SU-DHL-6 (cell line): ENCODE data around the gene KDM4B.
A peak's percentile ranks its signal among the peaks of the same experiment; 100 is the strongest.

ENCODE experiments used
- H2AFZ ChIP-seq: fragments of 200-600 bp; sonication (generic); 2 replicates; pipeline ENCODE4 v1.6.1; 2014; ENCODE audit warnings: low read depth, mild to moderate bottlenecking, moderate library complexity, mixed read lengths, antibody characterized with exemption, low read length; ENCODE audit not compliant: severe bottlenecking
- H3F3A ChIP-seq: fragments of 200-600 bp; shearing (Covaris generic); 2 replicates; pipeline ENCODE4 v1.6.0; 2016; ENCODE audit warnings: antibody characterized with exemption, mild to moderate bottlenecking; ENCODE audit not compliant: insufficient read depth
- H3K27ac ChIP-seq: fragments of 200-600 bp; sonication (generic); 2 replicates; pipeline ENCODE4 v1.5.1; 2016; ENCODE audit warnings: low read depth, mild to moderate bottlenecking, low read length, moderate library complexity, mixed read lengths
- H3K27me3 ChIP-seq: fragments of 200-600 bp; sonication (generic), shearing (Covaris generic); 2 replicates; pipeline ENCODE4 v1.6.0; 2014; ENCODE audit warnings: mild to moderate bottlenecking, low read length
- H3K36me3 ChIP-seq: fragments of 200-600 bp; sonication (generic); 2 replicates; pipeline ENCODE4 v1.6.1; 2014; ENCODE audit warnings: mild to moderate bottlenecking, low read length, mixed read lengths
- H3K4me2 ChIP-seq: fragments of 300-600, 200-600 bp; shearing (Covaris generic), sonication (generic); 2 replicates; pipeline ENCODE4 v1.6.0; 2014; ENCODE audit warnings: low read length, low read depth, mild to moderate bottlenecking; ENCODE audit not compliant: poor library complexity, severe bottlenecking
- H3K4me3 ChIP-seq: fragments of 200-600 bp; sonication (generic); 2 replicates; pipeline ENCODE4 v1.5.1; 2014; ENCODE audit warnings: antibody characterized with exemption, low read length, mild to moderate bottlenecking, mixed read lengths; ENCODE audit not compliant: insufficient read depth, poor library complexity, severe bottlenecking
- H3K79me2 ChIP-seq: fragments of 200-600 bp; sonication (generic); 2 replicates; pipeline ENCODE4 v1.6.1; 2014; ENCODE audit warnings: mild to moderate bottlenecking, low read length, moderate library complexity; ENCODE audit not compliant: insufficient read depth
- H3K9ac ChIP-seq: fragments of 200-600 bp; sonication (generic); 2 replicates; pipeline ENCODE4 v1.7.0; 2014; ENCODE audit warnings: mild to moderate bottlenecking, low read length
- H3K9me2 ChIP-seq: fragments of 200-600 bp; sonication (generic); replicated peaks from 2 replicates; pipeline ENCODE4 v1.6.1; 2014; ENCODE audit warnings: low read length; ENCODE audit not compliant: insufficient read depth
- H3K9me3 ChIP-seq: fragments of 200-600 bp; sonication (generic); 2 replicates; pipeline ENCODE4 v1.6.1; 2014; ENCODE audit warnings: low read length, mixed read lengths; ENCODE audit not compliant: insufficient read depth
- H4K20me1 ChIP-seq: fragments of 200-600 bp; sonication (generic); 2 replicates; pipeline ENCODE4 v1.6.1; 2014; ENCODE audit warnings: low read depth, mild to moderate bottlenecking, antibody characterized with exemption, low read length, moderate library complexity, mixed read lengths
- EZH2phosphoT487 ChIP-seq: fragments of 200-600 bp; sonication (generic), shearing (Covaris generic); conservative IDR thresholded peaks from 2 replicates; pipeline ENCODE4 v1.6.1; 2018; ENCODE audit warnings: mild to moderate bottlenecking, antibody characterized with exemption, low read length, moderate library complexity, mixed read lengths
- TF ChIP-seq, protein P1 (sequence below): fragments of 200-600 bp; sonication (generic); IDR thresholded peaks from one replicate; pipeline ENCODE4 v1.5.1; 2017; ENCODE audit warnings: antibody characterized with exemption, mild to moderate bottlenecking, low read length, moderate library complexity; ENCODE audit not compliant: insufficient read depth, poor library complexity, severe bottlenecking

The KDM4B gene

DNA sequence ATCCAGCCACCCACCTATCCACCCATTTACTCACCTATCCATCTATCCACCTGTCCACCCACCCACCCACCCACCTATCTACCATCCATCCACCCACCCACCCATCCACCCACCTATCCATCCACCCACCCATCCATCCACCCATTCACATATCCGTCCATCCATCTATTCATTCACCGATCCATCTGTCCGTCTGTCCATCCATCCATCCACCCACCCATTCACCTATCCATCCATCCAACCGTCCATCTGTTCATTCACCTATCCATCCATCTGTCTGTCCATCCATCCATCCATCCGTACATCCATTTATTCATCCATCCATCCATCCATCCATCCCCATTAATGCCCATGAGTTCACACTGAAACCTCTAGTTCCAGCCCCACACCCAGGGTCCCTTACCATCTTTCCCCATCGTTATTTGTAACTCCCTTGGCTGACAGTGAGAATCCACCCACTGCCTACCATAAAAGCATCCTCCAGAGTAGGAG is 31.3 kb downstream of the KDM4B start:
- TF ChIP-seq, protein P1, sequence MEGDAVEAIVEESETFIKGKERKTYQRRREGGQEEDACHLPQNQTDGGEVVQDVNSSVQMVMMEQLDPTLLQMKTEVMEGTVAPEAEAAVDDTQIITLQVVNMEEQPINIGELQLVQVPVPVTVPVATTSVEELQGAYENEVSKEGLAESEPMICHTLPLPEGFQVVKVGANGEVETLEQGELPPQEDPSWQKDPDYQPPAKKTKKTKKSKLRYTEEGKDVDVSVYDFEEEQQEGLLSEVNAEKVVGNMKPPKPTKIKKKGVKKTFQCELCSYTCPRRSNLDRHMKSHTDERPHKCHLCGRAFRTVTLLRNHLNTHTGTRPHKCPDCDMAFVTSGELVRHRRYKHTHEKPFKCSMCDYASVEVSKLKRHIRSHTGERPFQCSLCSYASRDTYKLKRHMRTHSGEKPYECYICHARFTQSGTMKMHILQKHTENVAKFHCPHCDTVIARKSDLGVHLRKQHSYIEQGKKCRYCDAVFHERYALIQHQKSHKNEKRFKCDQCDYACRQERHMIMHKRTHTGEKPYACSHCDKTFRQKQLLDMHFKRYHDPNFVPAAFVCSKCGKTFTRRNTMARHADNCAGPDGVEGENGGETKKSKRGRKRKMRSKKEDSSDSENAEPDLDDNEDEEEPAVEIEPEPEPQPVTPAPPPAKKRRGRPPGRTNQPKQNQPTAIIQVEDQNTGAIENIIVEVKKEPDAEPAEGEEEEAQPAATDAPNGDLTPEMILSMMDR: no peak
- no peak for TF ChIP-seq EZH2phosphoT487
- Histone ChIP-seq H3K36me3 (no peaks in the 10 kb centered on the region), H4K20me1 (no peaks in the 10 kb centered on the region; the same call in 1 of the 2 replicates), H3K9me3 (no peaks in the 10 kb centered on the region), H3K27me3 (no peaks in the 10 kb centered on the region), H3F3A (no peaks in the 10 kb centered on the region), H3K4me2 (no peak overlapping the region), H3K4me3 (no peak overlapping the region), H3K9ac (no peak overlapping the region), H3K27ac (no peak overlapping the region), H3K9me2 (no peaks in the 10 kb centered on the region), H3K79me2 (peaks cover 4% of the 10 kb centered on the region; the same call in 1 of the 2 replicates), H2AFZ (no peak overlapping the region)

DNA sequence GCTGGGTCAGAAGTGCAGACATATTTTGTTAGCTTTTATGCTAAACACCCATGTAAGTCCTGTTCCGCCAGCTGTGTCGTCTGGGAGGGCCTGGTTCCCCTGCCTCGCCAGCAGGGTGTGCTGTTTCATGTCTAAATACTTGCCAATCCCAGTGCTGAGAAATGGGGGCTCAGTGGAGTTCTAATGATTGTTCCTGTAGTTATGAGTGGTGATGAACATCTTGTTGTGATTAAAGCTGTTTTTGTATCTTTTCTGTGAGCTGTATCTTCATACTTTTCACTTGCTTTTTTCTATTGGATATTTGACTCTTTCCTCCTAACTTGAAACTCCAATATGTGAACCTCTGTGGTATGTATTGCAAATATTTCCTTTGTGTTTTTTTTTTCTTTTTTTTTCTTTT is 32.7 kb downstream of the KDM4B start:
- peaks cover 10% of the 10 kb centered on the region; the same call in 1 of the 2 replicates for H3K79me2 ChIP-seq
- TF ChIP-seq, protein P1: peak; percentile 92
- TF ChIP-seq EZH2phosphoT487: no peak
- no peaks in the 10 kb centered on the region for H3F3A ChIP-seq
- no peaks in the 10 kb centered on the region for H3K9me3 ChIP-seq
- no peak overlapping the region for H3K27ac ChIP-seq
- no peak overlapping the region for H3K9ac ChIP-seq
- no peak overlapping the region for H2AFZ ChIP-seq
- H3K4me3 ChIP-seq: no peak overlapping the region
- no peaks in the 10 kb centered on the region; the same call in 1 of the 2 replicates for H4K20me1 ChIP-seq
- H3K27me3 ChIP-seq: no peaks in the 10 kb centered on the region
- no peaks in the 10 kb centered on the region for H3K36me3 ChIP-seq
- no peaks in the 10 kb centered on the region for H3K9me2 ChIP-seq
- H3K4me2 ChIP-seq: no peak overlapping the region

DNA sequence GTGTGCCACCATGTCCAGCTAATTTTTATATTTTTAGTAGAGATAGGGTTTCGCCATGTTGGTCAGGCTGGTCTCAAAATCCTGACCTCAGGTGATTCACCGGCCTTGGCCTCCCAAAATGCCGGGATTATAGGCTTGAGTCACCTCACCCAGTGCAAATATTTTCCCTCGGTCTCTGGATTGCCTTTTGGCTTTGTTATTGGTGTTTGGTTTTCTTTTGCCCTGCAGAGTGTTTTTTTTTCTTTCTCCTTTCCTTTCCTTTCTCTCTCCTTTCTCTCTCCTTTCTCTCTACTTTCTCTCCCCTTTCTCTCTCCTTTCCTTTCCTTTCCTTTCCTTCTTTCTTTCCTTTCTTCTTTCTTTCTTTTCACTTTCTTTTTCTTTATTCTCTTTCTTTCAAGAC is 33.2 kb downstream of the KDM4B start:
- Histone ChIP-seq H3K36me3 (no peaks in the 10 kb centered on the region), H3K9me3 (no peaks in the 10 kb centered on the region), H3K4me3 (no peak overlapping the region), H3K9me2 (no peaks in the 10 kb centered on the region), H3K4me2 (no peak overlapping the region), H3K9ac (no peak overlapping the region), H4K20me1 (no peaks in the 10 kb centered on the region; the same call in 1 of the 2 replicates), H3K27ac (no peak overlapping the region), H3K79me2 (peaks cover 10% of the 10 kb centered on the region; the same call in 1 of the 2 replicates), H3K27me3 (no peaks in the 10 kb centered on the region), H3F3A (no peaks in the 10 kb centered on the region), H2AFZ (no peak overlapping the region)
- TF ChIP-seq, protein P1: no peak
- no peak for TF ChIP-seq EZH2phosphoT487
